ENCODE data around the gene FRMD4B. TPM values are rescaled to one million over a fixed set of nuclear protein-coding genes. Genes with fewer than 3 reads are reported as not detected.

Gene FRMD4B
- total and polyA plus RNA-seq, 12 donors = 5.5 to 165 (median 17.4) TPM

DNA sequence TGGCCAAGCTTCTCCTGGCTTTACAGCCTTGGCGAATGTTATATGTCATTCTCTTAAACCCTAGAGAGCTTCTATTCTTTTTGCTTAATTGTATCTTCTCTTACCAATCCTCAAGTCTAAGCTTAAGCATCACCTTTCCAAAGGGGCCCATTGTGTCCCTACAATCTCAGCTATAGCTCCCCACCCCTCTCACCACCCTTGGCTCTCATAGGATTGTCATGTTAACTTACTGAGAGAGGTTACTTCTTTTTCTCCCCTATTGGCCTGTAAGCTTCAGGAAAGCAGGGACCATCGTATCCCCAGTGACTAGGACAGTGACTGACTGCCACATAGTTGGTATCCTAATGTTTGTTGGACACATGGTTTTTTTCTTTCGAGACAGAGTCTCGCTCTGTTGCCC, 220.1 kb downstream of the FRMD4B start:
- intact Hi-C loops (cut with DNase I) = loop anchor here (10.0 kb wide), 2 partner anchors 249 to 509 kb away; no protein-coding TSS in a partner anchor
- DNase-seq = no peak
- WGBS, 4 donors = 89 to 92% (median 92%) methylated on average over 4 of the region's 4 CpGs

DNA sequence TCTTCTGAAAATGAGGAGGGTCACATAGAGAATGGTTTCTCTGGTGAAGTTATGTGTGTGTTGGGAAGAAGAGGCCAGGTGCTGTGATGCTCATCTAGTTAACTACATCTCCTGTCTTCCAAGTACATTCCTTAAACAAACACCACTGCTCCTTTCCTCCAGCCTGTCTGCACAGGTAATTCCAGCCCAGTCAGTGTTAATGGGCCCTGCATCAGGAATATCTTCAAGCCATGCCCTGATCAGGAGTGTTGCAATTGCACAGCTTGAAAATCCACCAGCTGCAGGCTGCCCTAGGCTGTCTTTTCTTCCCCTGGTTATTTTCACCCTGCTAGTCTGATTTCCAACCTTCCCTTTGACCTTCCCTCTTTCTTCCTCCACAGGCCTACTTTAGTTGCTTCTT, 221.6 kb downstream of the FRMD4B start:
- Histone ChIP-seq H3K27ac (no peak overlapping the region), H3K36me3 (replicated peaks in 1 of 2) (no peaks in the 10 kb centered on the region), H3K4me1 (replicated peaks in 1 of 2) (no peaks in the 10 kb centered on the region), H3K4me3 (no peak overlapping the region), H3K9me3 (replicated peaks in 1 of 3) (no peaks in the 10 kb centered on the region), H3K27me3 (no peaks in the 10 kb centered on the region)
- TF ChIP-seq POLR2A (IDR thresholded peaks at IDR 0.05) = no peak
- TF ChIP-seq, protein P1, sequence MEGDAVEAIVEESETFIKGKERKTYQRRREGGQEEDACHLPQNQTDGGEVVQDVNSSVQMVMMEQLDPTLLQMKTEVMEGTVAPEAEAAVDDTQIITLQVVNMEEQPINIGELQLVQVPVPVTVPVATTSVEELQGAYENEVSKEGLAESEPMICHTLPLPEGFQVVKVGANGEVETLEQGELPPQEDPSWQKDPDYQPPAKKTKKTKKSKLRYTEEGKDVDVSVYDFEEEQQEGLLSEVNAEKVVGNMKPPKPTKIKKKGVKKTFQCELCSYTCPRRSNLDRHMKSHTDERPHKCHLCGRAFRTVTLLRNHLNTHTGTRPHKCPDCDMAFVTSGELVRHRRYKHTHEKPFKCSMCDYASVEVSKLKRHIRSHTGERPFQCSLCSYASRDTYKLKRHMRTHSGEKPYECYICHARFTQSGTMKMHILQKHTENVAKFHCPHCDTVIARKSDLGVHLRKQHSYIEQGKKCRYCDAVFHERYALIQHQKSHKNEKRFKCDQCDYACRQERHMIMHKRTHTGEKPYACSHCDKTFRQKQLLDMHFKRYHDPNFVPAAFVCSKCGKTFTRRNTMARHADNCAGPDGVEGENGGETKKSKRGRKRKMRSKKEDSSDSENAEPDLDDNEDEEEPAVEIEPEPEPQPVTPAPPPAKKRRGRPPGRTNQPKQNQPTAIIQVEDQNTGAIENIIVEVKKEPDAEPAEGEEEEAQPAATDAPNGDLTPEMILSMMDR (IDR thresholded peaks at IDR 0.05) = no peak
- intact Hi-C loops (cut with DNase I) = loop anchor here (5.0 to 10.0 kb wide), 4 partner anchors 143 to 511 kb away; no protein-coding TSS in a partner anchor
- no peak for DNase-seq

More for the DNA sequence above, 220.1 kb downstream of the FRMD4B start:
- no peak overlapping the region for H3K4me3 ChIP-seq
- TF ChIP-seq, protein P1 (IDR thresholded peaks at IDR 0.05) = no peak
- TF ChIP-seq POLR2A (IDR thresholded peaks at IDR 0.05) = no peak
- H3K36me3 ChIP-seq (replicated peaks in 1 of 2) = no peaks in the 10 kb centered on the region
- no peaks in the 10 kb centered on the region for H3K27me3 ChIP-seq
- no peaks in the 10 kb centered on the region for H3K4me1 ChIP-seq (replicated peaks in 1 of 2)
- H3K9me3 ChIP-seq (replicated peaks in 1 of 3) = no peaks in the 10 kb centered on the region
- no peak overlapping the region for H3K27ac ChIP-seq

GRCh38 chr3:69162308-69162980, 223.4 kb downstream of the FRMD4B start:
- Histone ChIP-seq H3K36me3 (replicated peaks in 1 of 2) (no peaks in the 10 kb centered on the region), H3K27me3 (no peaks in the 10 kb centered on the region), H3K9me3 (replicated peaks in 1 of 3) (no peaks in the 10 kb centered on the region), H3K4me3 (no peak overlapping the region), H3K27ac (no peak overlapping the region), H3K4me1 (replicated peaks in 1 of 2) (no peaks in the 10 kb centered on the region)
- TF ChIP-seq, protein P1 (IDR thresholded peaks at IDR 0.05) = no peak
- TF ChIP-seq POLR2A (IDR thresholded peaks at IDR 0.05) = no peak
- intact Hi-C loops (cut with DNase I) = loop anchor here (5.0 to 10.0 kb wide), 4 partner anchors 145 to 512 kb away; no protein-coding TSS in a partner anchor
- 72 to 92% (median 83%) methylated on average over 2 of the region's 2 CpGs for WGBS, 4 donors
- DNase-seq = no peak

GRCh38 chr3:69161587-69162307, 224.1 kb downstream of the FRMD4B start:
- Histone ChIP-seq H3K27ac (no peak overlapping the region), H3K36me3 (replicated peaks in 1 of 2) (no peaks in the 10 kb centered on the region), H3K4me3 (no peak overlapping the region), H3K27me3 (no peaks in the 10 kb centered on the region), H3K4me1 (replicated peaks in 1 of 2) (no peaks in the 10 kb centered on the region), H3K9me3 (replicated peaks in 1 of 3) (no peaks in the 10 kb centered on the region)
- peak in 6 of 7 donors; percentile 22 to 67 (median 32) for DNase-seq
- TF ChIP-seq, protein P1 (IDR thresholded peaks at IDR 0.05) = peak; percentile 87 to 97 (median 94)
- TF ChIP-seq POLR2A (IDR thresholded peaks at IDR 0.05) = no peak
- intact Hi-C loops (cut with DNase I) = loop anchor here (5.0 to 10.0 kb wide), 4 partner anchors 146 to 513 kb away; no protein-coding TSS in a partner anchor
- WGBS, 4 donors = 37 to 39% (median 38%) methylated on average over 5 of the region's 5 CpGs

Data from adrenal gland (tissue), 12 donors.